Activated CD8-positive, alpha-beta memory T cell treated with anti-CD3 and anti-CD28 coated beads, Interleukin-2, amount 50 U/mL, for 24 hours (primary cell): ENCODE measurements around the gene HOXB4.

ENCODE experiments used
- DNase-seq: peaks from one replicate; pipeline ENCODE4 v3.0.0-alpha.2; 2020; ENCODE audit errors: extremely low read depth

HOXB4 gene

GRCh38 chr17:48559122-48559839, 18.9 kb downstream of the HOXB4 start:
- DNase-seq = no peak

GRCh38 chr17:48558831-48559121, 19.4 kb downstream of the HOXB4 start:
- DNase-seq = no peak

GRCh38 chr17:48558057-48558830, 19.9 kb downstream of the HOXB4 start:
- no peak for DNase-seq

GRCh38 chr17:48556576-48557401, 21.4 kb downstream of the HOXB4 start:
- DNase-seq = no peak

- no peak for DNase-seq
Measured at GRCh38 chr17:48556229-48556575, 21.9 kb downstream of the HOXB4 start.

GRCh38 chr17:48555258-48556228, 22.6 kb downstream of the HOXB4 start:
- DNase-seq = no peak

GRCh38 chr17:48554412-48555257, 23.5 kb downstream of the HOXB4 start:
- DNase-seq = no peak

GRCh38 chr17:48553826-48554225, 24.3 kb downstream of the HOXB4 start:
- DNase-seq = no peak

GRCh38 chr17:48553190-48553547, 25.0 kb downstream of the HOXB4 start:
- no peak for DNase-seq

GRCh38 chr17:48552466-48553189, 25.5 kb downstream of the HOXB4 start:
- no peak for DNase-seq

GRCh38 chr17:48551596-48552465, 26.3 kb downstream of the HOXB4 start:
- DNase-seq = no peak

GRCh38 chr17:48551214-48551555, 27.0 kb downstream of the HOXB4 start:
- no peak for DNase-seq

GRCh38 chr17:48550502-48551213, 27.5 kb downstream of the HOXB4 start:
- DNase-seq = no peak

- DNase-seq = no peak
Measured at GRCh38 chr17:48549914-48550501, 28.1 kb downstream of the HOXB4 start.

GRCh38 chr17:48549281-48549630, 28.9 kb downstream of the HOXB4 start:
- no peak for DNase-seq

GRCh38 chr17:48548523-48549280, 29.4 kb downstream of the HOXB4 start:
- DNase-seq = no peak

- no peak for DNase-seq
Measured at GRCh38 chr17:48547808-48548522, 30.2 kb downstream of the HOXB4 start.
